OCI-LY7 (cell line): ENCODE results near the gene GRIN3B. TPM values are rescaled to one million over a fixed set of nuclear protein-coding genes. Genes with fewer than 3 reads are reported as not detected.
A peak's percentile ranks its signal among the peaks of the same experiment; 100 is the strongest.

Experiments used
- BruUV-seq: library from RNA; stranded (reverse); fragments of 400-500 nt; replicated peaks from 2 replicates; lab custom pipeline; 2021; lab: Mats Ljungman, UMichigan
- CTCF ChIA-PET: fragments of 300-600 bp; sonication (Branson Sonifier 250); formaldehyde crosslinking; loops from one replicate; lab custom pipeline; 2022; ENCODE audit warnings: antibody characterized with exemption; ENCODE audit not compliant: unreplicated experiment; lab: Charles Lee
- POLR2A ChIA-PET: fragments of 300-600 bp; sonication (Branson Sonifier 250); formaldehyde crosslinking; loops from one replicate; lab custom pipeline; 2022; ENCODE audit warnings: antibody characterized with exemption; lab: Charles Lee
- DNase-seq: peaks from one replicate; pipeline ENCODE4 v3.0.0-alpha.2; 2015; ENCODE audit warnings: low spot score
- H2AFZ ChIP-seq: fragments of 200-600 bp; sonication (generic), shearing (Covaris generic); 2 replicates; pipeline ENCODE4 v1.6.1; 2014; ENCODE audit warnings: mild to moderate bottlenecking, antibody characterized with exemption, low read length, moderate library complexity
- H3K27ac ChIP-seq: fragments of 200-600 bp; sonication (generic); 2 replicates; pipeline ENCODE4 v1.5.1; 2014; ENCODE audit warnings: mixed run types, low read depth, mild to moderate bottlenecking, moderate library complexity, low read length, inconsistent platforms; ENCODE audit not compliant: poor library complexity, severe bottlenecking
- H3K36me3 ChIP-seq: fragments of 200-600 bp; sonication (generic); 2 replicates; pipeline ENCODE4 v1.6.1; 2014; ENCODE audit warnings: mild to moderate bottlenecking, antibody characterized with exemption, low read length, moderate library complexity, mixed read lengths; ENCODE audit not compliant: insufficient read depth
- H3K4me1 ChIP-seq: fragments of 200-600 bp; sonication (generic); 2 replicates; pipeline ENCODE4 v1.5.1; 2014; ENCODE audit warnings: mild to moderate bottlenecking, low read length; ENCODE audit not compliant: insufficient read depth, poor library complexity, severe bottlenecking
- H3K4me2 ChIP-seq: fragments of 200-600 bp; sonication (generic); 2 replicates; pipeline ENCODE4 v1.6.1; 2014; ENCODE audit warnings: mild to moderate bottlenecking, low read length
- H3K4me3 ChIP-seq: fragments of 200-600 bp; sonication (generic); 2 replicates; pipeline ENCODE4 v1.5.1; 2014; ENCODE audit warnings: mild to moderate bottlenecking, low read depth, low read length; ENCODE audit not compliant: poor library complexity, severe bottlenecking
- H3K79me2 ChIP-seq: fragments of 200-600 bp; sonication (generic); 2 replicates; pipeline ENCODE4 v1.6.1; 2016; ENCODE audit warnings: low read depth, mild to moderate bottlenecking, low read length, moderate library complexity, mixed read lengths; ENCODE audit not compliant: insufficient read depth
- H3K9me2 ChIP-seq: fragments of 200-600 bp; sonication (generic); 2 replicates; pipeline ENCODE4 v1.6.1; 2016; ENCODE audit warnings: mild to moderate bottlenecking, low read length, mixed read lengths; ENCODE audit not compliant: insufficient read depth
- H3K9me3 ChIP-seq: fragments of 200-600 bp; sonication (generic); 2 replicates; pipeline ENCODE4 v1.6.1; 2014; ENCODE audit warnings: mild to moderate bottlenecking, mixed run types, low read length, mixed read lengths
- H4K20me1 ChIP-seq: fragments of 200-600 bp; sonication (generic); 2 replicates; pipeline ENCODE4 v1.6.1; 2014; ENCODE audit warnings: mild to moderate bottlenecking, antibody characterized with exemption, low read length, moderate library complexity, mixed read lengths; ENCODE audit not compliant: insufficient read depth
- EZH2phosphoT487 ChIP-seq: fragments of 200-600 bp; sonication (generic); IDR thresholded peaks from 2 replicates; pipeline ENCODE4 v1.6.1; 2018; ENCODE audit warnings: low read depth, borderline replicate concordance, mild to moderate bottlenecking, mixed run types, antibody characterized with exemption, low read length, moderate library complexity, mixed read lengths
- intact Hi-C: fragments of 100-400 bp; cut with micrococcal nuclease; formaldehyde crosslinking; loops from one replicate; pipeline ENCODE4 v1.10.0; 2022; ENCODE audit not compliant: unreplicated experiment
- total RNA-seq, 2 experiments: library from RNA; depleted of rRNA in 1 of 2; stranded (reverse); fragments of >200 nt in 1 of 2; shearing (Covaris generic) in 1 of 2; gene quantifications; 2 replicates each; pipeline ENCODE4 v1.2.3, GENCODE V29; 2014 to 2022
- TF ChIP-seq, protein P1 (sequence below): fragments of 200-600 bp; sonication (generic); conservative IDR thresholded peaks from 2 replicates; pipeline ENCODE4 v1.5.1; 2014; ENCODE audit warnings: mild to moderate bottlenecking, antibody characterized with exemption, low read length, moderate library complexity, mixed read lengths

GRIN3B gene
- total RNA-seq, 2 experiments from 2014 or later, result not detected

GRCh38 chr19:964761-965694, 35.2 kb upstream of the GRIN3B start:
- CTCF ChIA-PET, result no interaction called here
- Histone ChIP-seq H2AFZ (no peak overlapping the region), H4K20me1 (no peaks in the 10 kb centered on the region), H3K9me3 (0 out of 2 replicates have a peak, but pooled peaks cover 4% of the 10 kb centered on the region), H3K27ac (no peak overlapping the region), H3K4me3 (no peak overlapping the region), H3K4me2 (no peak overlapping the region), H3K4me1 (no peaks in the 10 kb centered on the region), H3K79me2 (no peaks in the 10 kb centered on the region), H3K36me3 (peaks cover 8% of the 10 kb centered on the region; the same call in 1 of the 2 replicates), H3K9me2 (no peaks in the 10 kb centered on the region)
- intact Hi-C loops, result no loop called here
- POLR2A ChIA-PET, result interaction anchor here (0.7 kb wide), 1 partner anchor 17 kb away, joined by 6 read pairs; no protein-coding TSS in a partner anchor
- no TSS peak for BruUV-seq
- TF ChIP-seq EZH2phosphoT487, result no peak
- TF ChIP-seq, protein P1, sequence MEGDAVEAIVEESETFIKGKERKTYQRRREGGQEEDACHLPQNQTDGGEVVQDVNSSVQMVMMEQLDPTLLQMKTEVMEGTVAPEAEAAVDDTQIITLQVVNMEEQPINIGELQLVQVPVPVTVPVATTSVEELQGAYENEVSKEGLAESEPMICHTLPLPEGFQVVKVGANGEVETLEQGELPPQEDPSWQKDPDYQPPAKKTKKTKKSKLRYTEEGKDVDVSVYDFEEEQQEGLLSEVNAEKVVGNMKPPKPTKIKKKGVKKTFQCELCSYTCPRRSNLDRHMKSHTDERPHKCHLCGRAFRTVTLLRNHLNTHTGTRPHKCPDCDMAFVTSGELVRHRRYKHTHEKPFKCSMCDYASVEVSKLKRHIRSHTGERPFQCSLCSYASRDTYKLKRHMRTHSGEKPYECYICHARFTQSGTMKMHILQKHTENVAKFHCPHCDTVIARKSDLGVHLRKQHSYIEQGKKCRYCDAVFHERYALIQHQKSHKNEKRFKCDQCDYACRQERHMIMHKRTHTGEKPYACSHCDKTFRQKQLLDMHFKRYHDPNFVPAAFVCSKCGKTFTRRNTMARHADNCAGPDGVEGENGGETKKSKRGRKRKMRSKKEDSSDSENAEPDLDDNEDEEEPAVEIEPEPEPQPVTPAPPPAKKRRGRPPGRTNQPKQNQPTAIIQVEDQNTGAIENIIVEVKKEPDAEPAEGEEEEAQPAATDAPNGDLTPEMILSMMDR, result no peak
- peak; percentile 59 for DNase-seq

DNA sequence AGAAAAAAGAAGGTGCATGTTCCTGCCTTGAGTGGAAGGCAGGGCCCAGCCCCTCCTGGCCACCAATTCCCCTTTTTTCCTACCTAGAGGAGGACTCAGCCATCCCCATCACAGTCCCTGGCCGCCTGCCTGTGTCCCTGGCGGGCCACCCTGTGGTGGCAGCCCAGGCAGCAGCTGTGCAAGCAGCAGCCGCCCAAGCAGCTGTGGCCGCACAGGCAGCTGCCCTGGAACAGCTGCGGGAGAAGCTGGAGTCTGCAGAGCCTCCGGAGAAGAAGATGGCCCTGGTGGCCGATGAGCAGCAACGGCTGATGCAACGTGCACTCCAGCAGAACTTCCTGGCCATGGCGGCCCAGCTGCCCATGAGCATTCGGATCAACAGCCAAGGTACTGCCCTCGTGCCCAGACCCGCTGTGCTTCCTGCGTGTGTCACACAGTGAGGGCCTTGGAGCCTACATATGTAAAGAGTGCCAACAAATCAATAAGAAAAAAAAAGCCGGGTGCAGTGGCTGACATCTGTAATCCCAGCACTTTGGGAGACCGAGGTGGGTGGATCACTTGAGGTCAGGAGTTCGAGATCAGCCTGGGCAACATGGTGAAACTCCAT, 33.6 kb upstream of the GRIN3B start:
- Histone ChIP-seq H3K4me1 (no peaks in the 10 kb centered on the region), H2AFZ (no peak overlapping the region), H3K9me2 (no peaks in the 10 kb centered on the region), H3K79me2 (no peaks in the 10 kb centered on the region), H4K20me1 (no peaks in the 10 kb centered on the region), H3K36me3 (peaks cover 19% of the 10 kb centered on the region), H3K9me3 (peaks cover 14% of the 10 kb centered on the region), H3K4me2 (no peak overlapping the region), H3K4me3 (no peak overlapping the region), H3K27ac (no peak overlapping the region)
- TF ChIP-seq, protein P1, result no peak
- TF ChIP-seq EZH2phosphoT487, result no peak
- CTCF ChIA-PET, result no interaction called here
- intact Hi-C loops, result no loop called here
- no peak for DNase-seq
- POLR2A ChIA-PET, result interaction anchor here (0.6 to 0.7 kb wide), 2 partner anchors 104 to 191 kb away, joined by 4 to 5 read pairs; no protein-coding TSS in a partner anchor
- no TSS peak for BruUV-seq
